ENCODE results near the gene CYP19A1. TPM values are rescaled to one million over a fixed set of nuclear protein-coding genes. Genes with fewer than 3 reads are reported as not detected.

Gene CYP19A1
- total and polyA plus RNA-seq, 7 donors = 0.10 to 0.71 (median 0.41) TPM; not detected in 4

- Histone ChIP-seq H3K27me3 (no peaks in the 10 kb centered on the region), H3K36me3 (no peaks in the 10 kb centered on the region), H3K9me3 (no peaks in the 10 kb centered on the region), H3K4me1 (no peaks in the 10 kb centered on the region), H3K27ac (no peak overlapping the region), H3K4me3 (no peak overlapping the region)
- no peak for DNase-seq
- intact Hi-C loops (cut with DNase I) = no loop called here
- no peak for TF ChIP-seq EP300 (IDR thresholded peaks at IDR 0.05)
- no peak for TF ChIP-seq POLR2A (IDR thresholded peaks at IDR 0.05)
- TF ChIP-seq, protein P1, sequence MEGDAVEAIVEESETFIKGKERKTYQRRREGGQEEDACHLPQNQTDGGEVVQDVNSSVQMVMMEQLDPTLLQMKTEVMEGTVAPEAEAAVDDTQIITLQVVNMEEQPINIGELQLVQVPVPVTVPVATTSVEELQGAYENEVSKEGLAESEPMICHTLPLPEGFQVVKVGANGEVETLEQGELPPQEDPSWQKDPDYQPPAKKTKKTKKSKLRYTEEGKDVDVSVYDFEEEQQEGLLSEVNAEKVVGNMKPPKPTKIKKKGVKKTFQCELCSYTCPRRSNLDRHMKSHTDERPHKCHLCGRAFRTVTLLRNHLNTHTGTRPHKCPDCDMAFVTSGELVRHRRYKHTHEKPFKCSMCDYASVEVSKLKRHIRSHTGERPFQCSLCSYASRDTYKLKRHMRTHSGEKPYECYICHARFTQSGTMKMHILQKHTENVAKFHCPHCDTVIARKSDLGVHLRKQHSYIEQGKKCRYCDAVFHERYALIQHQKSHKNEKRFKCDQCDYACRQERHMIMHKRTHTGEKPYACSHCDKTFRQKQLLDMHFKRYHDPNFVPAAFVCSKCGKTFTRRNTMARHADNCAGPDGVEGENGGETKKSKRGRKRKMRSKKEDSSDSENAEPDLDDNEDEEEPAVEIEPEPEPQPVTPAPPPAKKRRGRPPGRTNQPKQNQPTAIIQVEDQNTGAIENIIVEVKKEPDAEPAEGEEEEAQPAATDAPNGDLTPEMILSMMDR (IDR thresholded peaks at IDR 0.05) = no peak
- TF ChIP-seq POLR2AphosphoS5 (IDR thresholded peaks at IDR 0.05) = no peak
- 67 to 76% methylated on average over 3 of the region's 3 CpGs for WGBS, 2 donors
Measured at GRCh38 chr15:51218299-51218938, 120.0 kb downstream of the CYP19A1 start.

GRCh38 chr15:51212909-51213308, 125.5 kb downstream of the CYP19A1 start:
- Histone ChIP-seq H3K36me3 (no peaks in the 10 kb centered on the region), H3K27me3 (no peaks in the 10 kb centered on the region), H3K9me3 (no peaks in the 10 kb centered on the region), H3K4me1 (no peaks in the 10 kb centered on the region), H3K27ac (no peak overlapping the region), H3K4me3 (no peak overlapping the region)
- TF ChIP-seq EP300 (IDR thresholded peaks at IDR 0.05) = no peak
- DNase-seq = no peak
- 82 to 90% methylated on average over 2 of the region's 2 CpGs for WGBS, 2 donors
- intact Hi-C loops (cut with DNase I) = no loop called here

DNA sequence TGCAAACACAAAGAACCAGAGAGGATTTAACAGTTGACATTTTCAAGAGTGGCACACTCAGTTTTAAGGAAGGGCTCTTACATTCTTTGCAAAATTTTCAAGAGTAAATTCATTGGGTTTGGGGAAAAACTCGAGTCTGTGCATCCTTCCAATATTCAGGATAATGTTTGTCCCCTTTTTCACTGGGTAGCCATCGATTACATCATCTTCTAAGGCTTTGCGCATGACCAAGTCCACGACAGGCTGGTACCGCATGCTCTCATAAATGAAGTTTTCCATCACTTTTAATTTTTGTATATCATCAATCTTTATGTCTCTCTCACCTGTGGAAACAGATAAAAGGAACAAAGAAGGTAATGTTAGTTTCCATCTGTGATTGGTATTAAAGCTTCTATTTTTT, 126.2 kb downstream of the CYP19A1 start:
- 78 to 82% methylated on average over 5 of the region's 5 CpGs for WGBS, 2 donors
- TF ChIP-seq EP300 (IDR thresholded peaks at IDR 0.05) (no peak), POLR2A (IDR thresholded peaks at IDR 0.05) (no peak), POLR2AphosphoS5 (IDR thresholded peaks at IDR 0.05) (no peak)
- TF ChIP-seq, protein P1 (IDR thresholded peaks at IDR 0.05) = no peak
- Histone ChIP-seq H3K36me3 (no peaks in the 10 kb centered on the region), H3K9me3 (no peaks in the 10 kb centered on the region), H3K4me1 (no peaks in the 10 kb centered on the region), H3K4me3 (no peak overlapping the region), H3K27me3 (no peaks in the 10 kb centered on the region), H3K27ac (no peak overlapping the region)
- no peak for DNase-seq
- intact Hi-C loops (cut with DNase I) = no loop called here

DNA sequence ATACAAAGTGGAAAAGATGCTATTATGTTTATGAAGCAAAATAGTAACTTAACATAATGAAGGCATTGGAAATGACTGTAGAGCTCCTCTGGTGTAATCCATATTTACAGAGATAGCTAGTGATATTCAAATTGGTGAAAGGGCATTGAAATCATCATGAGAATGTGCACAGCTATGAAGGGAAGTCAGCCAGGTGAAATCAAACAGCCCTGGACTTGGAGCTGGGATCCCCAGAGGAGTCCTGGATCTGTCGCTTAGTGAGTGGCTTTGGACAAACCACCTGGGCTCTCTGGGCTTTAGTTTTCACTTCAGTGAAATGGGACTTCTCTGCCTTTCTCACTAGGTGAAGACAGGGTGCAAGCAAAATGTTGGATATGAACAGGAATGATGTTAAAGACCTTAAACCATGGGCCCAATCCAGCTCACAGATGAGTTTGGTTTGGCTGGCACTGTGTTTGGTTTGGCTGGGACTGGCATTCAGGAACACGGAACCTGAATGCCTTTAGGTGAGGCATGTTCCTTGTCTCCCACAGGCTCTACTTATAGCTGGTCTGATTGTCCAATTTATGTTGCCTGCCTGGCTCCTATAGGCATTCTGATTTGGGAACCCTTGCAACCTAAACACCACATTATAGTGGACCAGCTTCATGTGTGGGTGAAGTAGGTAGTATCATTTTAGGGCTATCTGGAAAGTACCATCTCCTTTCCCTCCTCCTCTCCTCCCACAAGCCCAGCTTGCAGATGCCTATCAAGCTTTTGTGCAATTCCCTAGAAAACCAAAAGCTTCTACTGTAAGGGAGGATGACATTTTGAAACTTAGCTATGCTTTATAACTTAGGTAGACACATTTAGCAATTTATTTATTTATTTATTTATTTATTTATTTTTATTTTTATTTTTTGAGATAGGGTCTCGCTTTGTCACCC, 133.1 kb downstream of the CYP19A1 start:
- TF ChIP-seq POLR2A (IDR thresholded peaks at IDR 0.05) (no peak), POLR2AphosphoS5 (IDR thresholded peaks at IDR 0.05) (no peak), EP300 (IDR thresholded peaks at IDR 0.05) (no peak)
- TF ChIP-seq, protein P1 (IDR thresholded peaks at IDR 0.05) = no peak
- H3K9me3 ChIP-seq = no peaks in the 10 kb centered on the region
- H3K27me3 ChIP-seq = no peaks in the 10 kb centered on the region
- H3K27ac ChIP-seq = no peak overlapping the region
- H3K4me1 ChIP-seq = no peaks in the 10 kb centered on the region
- no peaks in the 10 kb centered on the region for H3K36me3 ChIP-seq
- intact Hi-C loops (cut with DNase I) = no loop called here
- no peak for DNase-seq
- H3K4me3 ChIP-seq = no peak overlapping the region
- 71 to 85% methylated on average over 3 of the region's 3 CpGs for WGBS, 2 donors

DNA sequence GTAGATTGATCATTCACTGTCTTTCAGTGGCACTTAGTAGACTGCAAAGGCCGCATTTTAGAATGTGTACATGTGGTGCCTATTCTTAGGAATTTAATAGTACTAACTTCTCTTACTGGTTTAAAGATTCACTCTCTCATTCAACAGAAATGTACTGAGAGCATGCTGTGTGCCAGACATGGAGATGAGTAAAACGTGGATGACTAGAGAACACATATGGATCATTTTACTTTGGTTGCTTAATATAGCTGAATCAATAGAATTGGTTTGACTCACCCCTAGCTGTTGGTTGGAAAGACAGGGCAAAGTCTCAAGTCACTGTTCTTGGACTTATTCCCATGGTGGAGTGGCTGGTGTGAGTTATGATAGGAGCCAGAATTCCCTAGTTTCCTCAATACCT, 134.6 kb downstream of the CYP19A1 start:
- TF ChIP-seq POLR2AphosphoS5 (IDR thresholded peaks at IDR 0.05) (no peak), POLR2A (IDR thresholded peaks at IDR 0.05) (no peak), EP300 (IDR thresholded peaks at IDR 0.05) (no peak)
- TF ChIP-seq, protein P1 (IDR thresholded peaks at IDR 0.05) = no peak
- DNase-seq = no peak
- H3K4me3 ChIP-seq = no peak overlapping the region
- H3K36me3 ChIP-seq = no peaks in the 10 kb centered on the region
- H3K9me3 ChIP-seq = no peaks in the 10 kb centered on the region
- intact Hi-C loops (cut with DNase I) = no loop called here
- no peaks in the 10 kb centered on the region for H3K4me1 ChIP-seq
- 55 to 75% methylated on average over 2 of the region's 2 CpGs for WGBS, 2 donors
- H3K27ac ChIP-seq = no peak overlapping the region
- H3K27me3 ChIP-seq = no peaks in the 10 kb centered on the region

Measured in sigmoid colon (tissue), 7 donors.